ENCODE results near the gene CDK17. TPM values are rescaled to one million over a fixed set of nuclear protein-coding genes. Genes with fewer than 3 reads are reported as not detected.

The CDK17 gene
- total RNA-seq, 2 donors from 2014 or later, result 20.9 to 27.1 TPM

- no peak for TF ChIP-seq CTCF (IDR thresholded peaks at IDR 0.05)
- Histone ChIP-seq H3K4me3 (no peak overlapping the region), H3K27ac (no peak overlapping the region), H3K36me3 (peaks cover 5% of the 10 kb centered on the region), H3K4me1 (no peaks in the 10 kb centered on the region), H3K9me3 (no peaks in the 10 kb centered on the region), H3K27me3 (no peaks in the 10 kb centered on the region)
- no peak for DNase-seq (ENCODE audit: low spot score)
Measured at GRCh38 chr12:96295532-96296160, 104.6 kb downstream of the CDK17 start.

GRCh38 chr12:96294831-96295230 lies 105.4 kb downstream of the CDK17 start:
- TF ChIP-seq CTCF (IDR thresholded peaks at IDR 0.05), result no peak
- H3K4me3 ChIP-seq, result no peak overlapping the region
- DNase-seq (ENCODE audit: low spot score), result no peak
- peaks cover 5% of the 10 kb centered on the region for H3K36me3 ChIP-seq
- no peak overlapping the region for H3K27ac ChIP-seq
- H3K4me1 ChIP-seq, result no peaks in the 10 kb centered on the region
- H3K9me3 ChIP-seq, result no peaks in the 10 kb centered on the region
- H3K27me3 ChIP-seq, result no peaks in the 10 kb centered on the region

- Histone ChIP-seq H3K36me3 (peaks cover 19% of the 10 kb centered on the region), H3K27me3 (no peaks in the 10 kb centered on the region), H3K9me3 (no peaks in the 10 kb centered on the region), H3K4me3 (no peak overlapping the region), H3K4me1 (no peaks in the 10 kb centered on the region), H3K27ac (no peak overlapping the region)
- TF ChIP-seq CTCF (IDR thresholded peaks at IDR 0.05), result no peak
- no peak for DNase-seq (ENCODE audit: low spot score)
Measured at GRCh38 chr12:96293093-96293492, 107.1 kb downstream of the CDK17 start.

- no peak overlapping the region for H3K27ac ChIP-seq
- DNase-seq (ENCODE audit: low spot score), result no peak
- no peak overlapping the region for H3K4me3 ChIP-seq
- H3K27me3 ChIP-seq, result no peaks in the 10 kb centered on the region
- H3K9me3 ChIP-seq, result no peaks in the 10 kb centered on the region
- TF ChIP-seq CTCF (IDR thresholded peaks at IDR 0.05), result no peak
- no peaks in the 10 kb centered on the region for H3K4me1 ChIP-seq
- H3K36me3 ChIP-seq, result peaks cover 55% of the 10 kb centered on the region
Measured at GRCh38 chr12:96289067-96289466, 111.2 kb downstream of the CDK17 start.

GRCh38 chr12:96285158-96285557 lies 115.1 kb downstream of the CDK17 start:
- no peak for DNase-seq (ENCODE audit: low spot score)
- Histone ChIP-seq H3K36me3 (peaks cover 73% of the 10 kb centered on the region), H3K27ac (no peak overlapping the region)

More at GRCh38 chr12:96285158-96285557, 115.1 kb downstream of the CDK17 start:
- no peaks in the 10 kb centered on the region for H3K9me3 ChIP-seq
- no peak overlapping the region for H3K4me3 ChIP-seq
- TF ChIP-seq CTCF (IDR thresholded peaks at IDR 0.05), result no peak
- no peaks in the 10 kb centered on the region for H3K4me1 ChIP-seq
- H3K27me3 ChIP-seq, result no peaks in the 10 kb centered on the region

All from right atrium auricular region (tissue), 2 donors.